Measurements from ENCODE around the gene SEZ6L2.
A peak's percentile ranks its signal among the peaks of the same experiment; 100 is the strongest.
"Not testable (repeated sequence)": the region's sequence is repeated elsewhere in the genome, so short reads cannot be mapped to it uniquely, and the experiment has no call there.

The SEZ6L2 gene

GRCh38 chr16:29854520-29855100 is 44.7 kb downstream of the SEZ6L2 start:
- DNase-seq (ENCODE audit: low read depth) = no peak

DNA sequence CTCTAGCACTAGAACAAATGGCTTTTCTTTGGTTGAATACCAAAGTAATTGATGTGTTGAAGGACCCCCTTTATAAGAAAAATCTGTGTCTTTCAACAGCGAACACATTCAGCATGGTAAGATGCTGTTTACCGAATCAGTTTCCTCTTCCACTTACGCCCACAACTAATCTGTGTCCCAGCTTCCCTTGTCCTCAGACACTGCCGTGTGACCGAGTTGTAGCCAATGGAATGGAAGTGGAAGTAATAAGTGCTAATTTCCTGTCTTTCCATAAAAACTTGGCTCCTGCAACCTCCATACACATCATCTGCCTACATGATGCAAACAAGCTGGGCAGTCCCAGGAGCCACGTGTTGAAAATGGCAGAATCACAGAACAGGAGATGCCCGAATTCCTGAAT is 46.7 kb downstream of the SEZ6L2 start:
- no peak for DNase-seq (ENCODE audit: low read depth)

DNA sequence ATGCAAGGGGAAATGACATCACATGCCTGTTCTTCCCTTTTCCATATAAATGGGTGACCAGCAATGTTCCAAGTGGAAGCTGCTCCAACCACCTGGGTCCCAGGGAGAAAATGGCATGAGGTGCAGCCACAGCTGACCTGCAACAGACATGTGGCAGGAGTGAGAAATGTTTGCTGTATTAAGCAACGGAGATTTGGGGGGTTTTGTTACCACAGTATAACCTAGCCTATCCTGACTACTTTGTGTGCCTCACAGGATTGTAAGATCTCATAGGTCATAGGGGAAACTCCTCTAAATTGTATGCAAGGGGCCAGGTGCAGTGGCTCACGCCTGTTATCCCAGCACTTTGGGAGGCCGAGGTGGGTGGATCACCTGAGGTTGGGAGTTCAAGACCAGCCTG is 48.4 kb downstream of the SEZ6L2 start:
- DNase-seq (ENCODE audit: low read depth) = no peak

GRCh38 chr16:29849505-29849904 is 49.8 kb downstream of the SEZ6L2 start:
- no peak for DNase-seq (ENCODE audit: low read depth)

- peak; percentile 72 for DNase-seq (ENCODE audit: low read depth)
These were observed 50.7 kb downstream of the SEZ6L2 start for GRCh38 chr16:29848420-29849297.

GRCh38 chr16:29845656-29846055 is 53.7 kb downstream of the SEZ6L2 start:
- no peak for DNase-seq (ENCODE audit: low read depth)

DNA sequence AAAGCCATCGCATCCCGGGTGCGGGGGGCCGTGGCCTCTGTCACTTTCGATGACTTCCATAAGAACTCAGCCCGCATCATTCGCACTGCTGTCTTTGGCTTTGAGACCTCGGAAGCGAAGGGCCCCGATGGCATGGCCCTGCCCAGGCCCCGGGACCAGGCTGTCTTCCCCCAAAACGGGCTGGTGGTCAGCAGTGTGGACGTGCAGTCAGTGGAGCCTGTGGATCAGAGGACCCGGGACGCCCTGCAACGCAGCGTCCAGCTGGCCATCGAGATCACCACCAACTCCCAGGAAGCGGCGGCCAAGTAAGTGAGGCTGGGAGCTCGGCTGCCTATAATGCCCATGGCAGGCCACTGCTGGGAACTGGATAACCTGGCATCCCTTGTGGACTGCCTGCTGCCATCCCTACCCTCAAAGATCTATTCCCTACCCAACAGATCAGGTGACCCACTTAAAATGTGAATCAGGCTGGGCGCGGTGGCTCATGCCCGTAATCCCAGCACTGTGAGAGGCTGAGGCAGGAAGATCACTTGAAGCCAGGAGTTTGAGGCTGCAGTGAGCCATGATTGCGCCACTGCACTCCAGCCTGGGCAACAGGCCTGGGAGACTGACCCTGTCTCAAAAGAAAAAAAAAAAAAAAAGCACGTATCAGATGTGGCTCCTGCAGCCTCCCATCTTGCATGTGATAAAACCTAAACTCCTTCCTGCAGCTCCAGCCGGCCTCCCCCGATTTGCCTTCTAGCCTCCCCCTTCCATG is 54.6 kb downstream of the SEZ6L2 start:
- no peak for DNase-seq (ENCODE audit: low read depth)

DNA sequence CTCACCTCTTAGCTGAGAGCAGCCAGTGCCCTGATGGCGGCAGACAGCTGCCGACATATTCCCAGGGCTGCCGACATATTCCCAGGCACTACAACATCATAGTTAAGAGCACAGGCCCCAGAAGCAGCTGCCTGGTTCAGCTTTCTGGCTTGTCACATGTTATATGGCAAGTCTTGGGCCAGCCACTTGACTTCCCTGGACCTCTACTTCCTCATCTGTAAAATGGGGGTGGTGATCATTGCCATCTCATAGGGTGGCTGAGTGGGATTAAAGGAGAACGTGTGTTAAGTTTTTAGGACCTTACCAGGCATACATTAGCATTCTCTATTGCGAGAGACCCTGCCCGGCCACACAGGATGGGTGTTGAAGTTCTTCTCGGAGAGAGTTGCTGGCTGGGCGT is 55.4 kb downstream of the SEZ6L2 start:
- DNase-seq (ENCODE audit: low read depth) = no peak

GRCh38 chr16:29842732-29843346 is 56.5 kb downstream of the SEZ6L2 start:
- DNase-seq (ENCODE audit: low read depth) = no peak

GRCh38 chr16:29841631-29842030 is 57.7 kb downstream of the SEZ6L2 start:
- no peak for DNase-seq (ENCODE audit: low read depth)

- DNase-seq (ENCODE audit: low read depth) = no peak
These were observed 59.1 kb downstream of the SEZ6L2 start for GRCh38 chr16:29840240-29840639.

DNA sequence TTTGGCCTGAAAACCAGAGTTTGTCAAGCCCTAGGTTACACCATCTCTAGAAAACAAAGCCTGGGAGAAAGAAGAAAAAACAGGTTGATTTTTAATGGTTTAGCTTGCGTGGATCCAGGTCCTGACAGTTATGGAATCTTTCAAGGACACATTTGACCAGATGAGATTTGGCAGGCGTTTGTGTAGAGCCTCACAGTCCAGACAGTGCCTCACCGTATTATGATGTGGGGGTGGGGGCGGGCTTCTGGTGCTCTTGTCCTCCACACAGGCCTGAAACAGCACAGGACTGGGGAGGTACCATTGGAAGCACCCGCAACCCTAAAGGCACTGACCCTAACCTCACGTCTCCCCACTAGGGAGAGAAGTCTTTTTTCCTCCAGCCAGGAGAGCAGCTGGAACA is 59.5 kb downstream of the SEZ6L2 start:
- DNase-seq (ENCODE audit: low read depth) = no peak

GRCh38 chr16:29837841-29838240 is 61.5 kb downstream of the SEZ6L2 start:
- no peak for DNase-seq (ENCODE audit: low read depth)

GRCh38 chr16:29836623-29837022 is 62.7 kb downstream of the SEZ6L2 start:
- DNase-seq (ENCODE audit: low read depth) = no peak

DNA sequence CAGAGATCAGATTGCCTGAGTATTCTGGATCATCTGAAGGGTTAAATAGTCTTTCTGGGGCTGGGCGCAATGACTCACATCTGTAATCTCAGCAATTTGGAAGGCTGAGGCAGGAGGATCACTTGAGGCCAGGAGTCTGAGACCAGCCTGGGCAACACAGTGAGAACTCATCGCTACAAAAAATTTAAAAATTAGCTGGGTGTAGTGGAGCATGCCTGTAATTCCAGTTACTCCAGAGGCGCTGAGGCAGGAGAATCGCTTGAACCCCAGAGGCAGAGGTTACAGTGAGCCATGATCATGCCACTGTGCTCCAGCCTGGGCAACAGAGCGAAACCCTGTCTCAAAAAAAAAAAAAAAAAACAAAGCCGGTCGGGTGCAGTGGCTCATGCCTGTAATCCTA is 63.4 kb downstream of the SEZ6L2 start:
- DNase-seq (ENCODE audit: low read depth) = no peak

DNA sequence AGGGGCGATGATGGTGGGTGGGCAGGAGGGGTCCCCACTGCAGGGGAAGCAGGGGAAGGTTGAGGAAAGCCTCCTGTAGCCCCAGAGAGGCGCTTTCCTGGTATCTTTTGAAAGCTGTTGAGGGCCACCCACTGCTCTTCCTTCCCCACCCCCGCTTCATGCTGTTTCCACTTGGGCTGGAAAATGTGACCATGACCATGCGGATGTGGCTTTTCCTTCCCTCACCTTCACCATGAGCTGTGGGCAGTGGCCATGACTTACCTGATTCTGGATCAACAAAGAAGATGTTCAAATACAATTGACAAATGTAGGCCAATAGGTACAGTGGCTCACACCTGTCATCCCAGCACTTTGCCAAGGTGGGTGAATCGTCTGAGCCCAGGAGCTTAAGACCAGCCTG is 65.3 kb downstream of the SEZ6L2 start:
- DNase-seq (ENCODE audit: low read depth) = no peak

DNA sequence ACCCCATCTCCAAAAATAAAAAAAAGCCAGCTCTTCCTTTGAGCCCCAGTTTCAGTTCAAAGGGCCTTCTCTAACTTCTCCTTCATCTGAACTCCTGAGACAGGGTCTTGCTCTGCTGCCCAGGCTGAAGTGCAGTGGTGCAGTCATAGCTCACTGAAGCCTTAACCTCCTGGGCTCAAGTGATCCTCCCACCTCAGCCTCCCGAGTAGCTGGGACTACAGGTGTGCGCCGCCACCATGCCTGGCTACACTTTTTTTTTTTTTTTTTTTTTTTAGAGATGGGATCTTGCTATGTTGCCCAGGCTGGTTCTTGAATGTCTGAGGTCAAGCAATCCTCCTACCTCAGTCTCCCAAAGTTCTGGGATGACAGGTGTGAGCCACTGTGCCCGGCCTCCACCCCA is 66.1 kb downstream of the SEZ6L2 start:
- DNase-seq (ENCODE audit: low read depth) = not testable (repeated sequence)

DNA sequence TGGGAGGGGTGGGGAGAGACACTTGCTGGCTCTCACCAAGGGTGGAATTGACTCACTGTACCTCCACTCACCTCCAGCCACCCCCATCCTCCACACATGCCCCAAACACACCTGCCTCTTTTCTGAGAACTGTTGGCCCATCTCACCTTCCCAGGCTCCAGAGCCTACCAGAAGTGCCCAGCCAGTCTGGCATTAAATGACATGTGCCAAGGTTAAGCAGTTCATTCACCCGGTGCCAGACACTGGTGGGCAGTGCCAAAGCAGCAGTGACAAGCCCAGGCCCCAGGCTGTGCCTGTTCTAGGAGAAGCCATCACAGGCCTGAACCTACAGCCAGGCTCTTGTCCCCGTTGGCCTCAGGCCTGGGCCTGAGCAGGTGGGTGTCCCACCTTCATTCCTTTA is 67.9 kb downstream of the SEZ6L2 start:
- no peak for DNase-seq (ENCODE audit: low read depth)

DNA sequence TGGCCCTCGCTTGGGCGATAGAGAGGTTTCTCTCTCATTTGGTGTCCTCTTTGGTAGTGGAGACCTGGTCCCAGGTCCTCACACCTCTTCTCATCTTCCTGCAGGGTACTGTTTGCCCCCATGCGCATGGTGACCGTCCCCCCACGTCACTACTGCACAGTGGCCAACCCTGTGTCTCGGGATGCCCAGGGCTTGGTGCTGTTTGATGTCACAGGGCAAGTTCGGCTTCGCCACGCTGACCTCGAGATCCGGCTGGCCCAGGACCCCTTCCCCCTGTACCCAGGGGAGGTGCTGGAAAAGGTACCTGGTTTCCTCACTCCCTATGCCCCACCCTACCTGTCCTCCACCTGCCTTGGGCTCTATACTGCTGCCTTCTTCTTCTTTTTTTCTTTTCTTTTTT is 68.6 kb downstream of the SEZ6L2 start:
- DNase-seq (ENCODE audit: low read depth) = no peak

DNA sequence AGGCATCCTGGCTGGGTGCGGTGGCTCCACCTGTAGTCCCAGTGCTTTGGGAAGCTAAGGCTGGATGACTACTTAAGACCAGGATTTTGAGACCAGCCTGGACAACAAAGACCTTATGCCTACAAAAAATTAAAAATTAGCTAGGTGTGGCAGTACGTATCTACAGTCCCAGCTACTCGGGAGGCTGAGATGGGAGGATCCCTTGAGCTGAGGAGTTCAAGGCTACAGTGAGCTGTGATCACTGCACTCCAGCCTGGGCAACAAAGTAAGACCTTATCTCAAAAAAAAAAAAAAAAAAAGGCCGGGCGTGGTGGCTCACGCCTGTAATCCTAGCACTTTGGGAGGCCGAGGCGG is 73.0 kb downstream of the SEZ6L2 start:
- DNase-seq (ENCODE audit: low read depth) = no peak

DNA sequence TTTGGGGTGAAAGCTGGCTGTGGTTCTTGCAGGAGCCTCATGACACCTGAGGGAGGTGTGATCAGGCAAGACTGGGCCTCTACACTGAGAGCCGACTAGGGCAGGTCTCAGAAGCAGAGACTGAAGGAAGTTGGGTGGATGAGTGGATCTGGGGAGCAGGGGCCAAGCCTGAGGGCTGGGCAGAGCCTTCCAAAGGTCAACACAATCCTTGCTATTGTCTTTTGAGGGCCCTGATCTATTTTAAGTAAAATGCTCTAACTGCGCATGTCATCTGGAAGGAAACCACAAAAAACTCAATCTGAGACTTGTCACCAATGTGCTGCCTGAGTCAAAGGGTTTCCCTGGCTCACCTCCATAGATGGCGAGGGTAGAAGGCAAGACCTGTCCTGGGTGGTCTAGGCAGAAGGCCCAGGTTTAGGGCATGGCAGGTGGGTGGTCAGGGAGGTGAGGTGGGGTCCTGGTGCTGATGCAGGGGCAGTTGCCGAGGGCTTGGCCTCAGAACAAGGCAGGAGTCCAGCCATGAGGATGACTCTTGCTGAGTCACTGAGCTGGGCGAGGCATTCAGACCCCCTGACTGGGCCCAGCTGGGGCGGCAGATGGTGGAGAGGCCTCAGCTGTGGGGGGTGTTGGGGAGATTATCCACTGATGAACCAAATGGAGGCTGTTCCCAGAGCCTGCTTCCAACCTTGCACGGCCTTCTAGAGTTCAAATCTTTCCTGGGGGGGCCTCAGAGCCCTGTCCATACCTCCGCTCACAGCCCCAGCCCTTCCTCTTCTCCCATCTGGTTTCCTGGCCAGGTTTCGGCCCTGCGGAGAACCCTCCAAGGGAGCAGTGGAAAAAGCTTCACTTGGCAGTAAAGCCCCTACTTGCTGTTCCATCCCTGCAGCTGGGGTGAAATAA is 74.0 kb downstream of the SEZ6L2 start:
- peak; percentile 93 for DNase-seq (ENCODE audit: low read depth)
